ENCODE results near the gene MYO1F. TPM values are rescaled to one million over a fixed set of nuclear protein-coding genes. Genes with fewer than 3 reads are reported as not detected.
A peak's percentile ranks its signal among the peaks of the same experiment; 100 is the strongest.

MYO1F gene
- total and polyA plus RNA-seq, 2 donors from 2014 or later: 1.7 to 35.8 TPM

DNA sequence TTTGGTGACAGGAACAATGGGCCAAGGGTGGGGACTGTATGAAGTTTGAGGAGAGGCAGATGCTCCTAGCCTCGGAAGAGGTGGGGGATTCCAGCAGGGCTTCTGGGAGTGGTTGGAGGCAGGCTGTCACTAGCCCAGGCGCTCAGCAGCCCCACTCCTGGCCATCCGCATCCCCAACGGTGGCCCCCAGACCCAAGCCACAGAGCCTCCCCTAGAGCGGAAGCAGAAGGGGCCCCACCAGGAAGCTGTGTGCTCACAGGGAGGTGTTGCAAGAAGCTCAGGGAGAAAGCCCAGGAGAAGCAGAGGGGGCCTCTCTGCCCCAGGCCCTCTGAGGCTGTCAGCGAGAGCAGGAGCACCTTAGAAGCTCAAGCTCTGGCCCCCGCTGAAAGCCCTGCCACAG lies 83.1 kb downstream of the MYO1F start:
- intact Hi-C loops (cut with DNase I): no loop called here
- no peak overlapping the region for H3K4me3 ChIP-seq (ENCODE audit: low read length in 3 of 3)
- DNase-seq (no peak), FAIRE-seq (no peak)
- TF ChIP-seq, protein P1, sequence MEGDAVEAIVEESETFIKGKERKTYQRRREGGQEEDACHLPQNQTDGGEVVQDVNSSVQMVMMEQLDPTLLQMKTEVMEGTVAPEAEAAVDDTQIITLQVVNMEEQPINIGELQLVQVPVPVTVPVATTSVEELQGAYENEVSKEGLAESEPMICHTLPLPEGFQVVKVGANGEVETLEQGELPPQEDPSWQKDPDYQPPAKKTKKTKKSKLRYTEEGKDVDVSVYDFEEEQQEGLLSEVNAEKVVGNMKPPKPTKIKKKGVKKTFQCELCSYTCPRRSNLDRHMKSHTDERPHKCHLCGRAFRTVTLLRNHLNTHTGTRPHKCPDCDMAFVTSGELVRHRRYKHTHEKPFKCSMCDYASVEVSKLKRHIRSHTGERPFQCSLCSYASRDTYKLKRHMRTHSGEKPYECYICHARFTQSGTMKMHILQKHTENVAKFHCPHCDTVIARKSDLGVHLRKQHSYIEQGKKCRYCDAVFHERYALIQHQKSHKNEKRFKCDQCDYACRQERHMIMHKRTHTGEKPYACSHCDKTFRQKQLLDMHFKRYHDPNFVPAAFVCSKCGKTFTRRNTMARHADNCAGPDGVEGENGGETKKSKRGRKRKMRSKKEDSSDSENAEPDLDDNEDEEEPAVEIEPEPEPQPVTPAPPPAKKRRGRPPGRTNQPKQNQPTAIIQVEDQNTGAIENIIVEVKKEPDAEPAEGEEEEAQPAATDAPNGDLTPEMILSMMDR (IDR thresholded peaks at IDR 0.05; ENCODE audit: borderline replicate concordance, extremely low read depth, insufficient read depth): no peak
- H3K9me3 ChIP-seq (ENCODE audit: control insufficient read depth in 2 of 3, insufficient read depth in 1 of 3, low read length in 3 of 3): no peaks in the 10 kb centered on the region
- no peaks in the 10 kb centered on the region for H3K4me1 ChIP-seq (ENCODE audit: control insufficient read depth in 2 of 3, insufficient read depth in 2 of 3, low read depth in 1 of 3, low read length in 3 of 3)
- no peaks in the 10 kb centered on the region for H3K36me3 ChIP-seq (ENCODE audit: control insufficient read depth in 2 of 3, insufficient read depth in 3 of 3, low read length in 3 of 3)
- no peak overlapping the region for H3K27ac ChIP-seq (ENCODE audit: low read depth in 2 of 2, low read length in 2 of 2)
- no peak overlapping the region for H3K9ac ChIP-seq (ENCODE audit: low read length in 3 of 3)
- H3K27me3 ChIP-seq (ENCODE audit: control insufficient read depth, insufficient read depth, low read length): no peaks in the 10 kb centered on the region

DNA sequence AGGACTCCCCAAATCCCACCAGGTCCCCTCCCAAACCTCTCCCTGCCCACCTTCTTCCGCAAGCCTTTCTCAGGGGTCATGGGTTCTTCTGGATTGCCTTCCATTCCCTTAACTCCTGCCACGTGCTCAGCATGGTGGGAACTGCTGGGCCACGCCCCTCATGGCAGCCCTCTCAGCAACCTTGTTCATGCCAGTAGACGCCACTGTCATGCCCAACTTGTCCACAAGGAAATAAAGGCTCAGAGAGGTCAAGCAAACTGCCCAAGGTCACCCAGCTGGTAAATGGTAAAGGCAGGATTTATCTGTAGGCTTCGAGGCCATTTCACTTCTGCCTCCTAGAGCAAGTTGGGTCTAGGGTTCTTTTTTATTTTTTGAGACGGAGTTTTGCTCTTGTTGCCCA lies 85.7 kb downstream of the MYO1F start:
- Histone ChIP-seq H3K27ac (ENCODE audit: low read depth in 2 of 2, low read length in 2 of 2) (no peak overlapping the region), H3K9me3 (ENCODE audit: control insufficient read depth in 2 of 3, insufficient read depth in 1 of 3, low read length in 3 of 3) (no peaks in the 10 kb centered on the region), H3K4me3 (ENCODE audit: low read length in 3 of 3) (no peak overlapping the region), H3K9ac (ENCODE audit: low read length in 3 of 3) (no peak overlapping the region), H3K4me1 (ENCODE audit: control insufficient read depth in 2 of 3, insufficient read depth in 2 of 3, low read depth in 1 of 3, low read length in 3 of 3) (no peaks in the 10 kb centered on the region), H3K27me3 (ENCODE audit: control insufficient read depth, insufficient read depth, low read length) (no peaks in the 10 kb centered on the region), H3K36me3 (ENCODE audit: control insufficient read depth in 2 of 3, insufficient read depth in 3 of 3, low read length in 3 of 3) (peaks cover 7 to 21% (median 19%) of the 10 kb centered on the region in 3 donors)
- TF ChIP-seq, protein P1 (IDR thresholded peaks at IDR 0.05; ENCODE audit: borderline replicate concordance, extremely low read depth, insufficient read depth): no peak
- FAIRE-seq: no peak
- DNase-seq: peak in 1 of 5 donors; percentile 38
- intact Hi-C loops (cut with DNase I): no loop called here

DNA sequence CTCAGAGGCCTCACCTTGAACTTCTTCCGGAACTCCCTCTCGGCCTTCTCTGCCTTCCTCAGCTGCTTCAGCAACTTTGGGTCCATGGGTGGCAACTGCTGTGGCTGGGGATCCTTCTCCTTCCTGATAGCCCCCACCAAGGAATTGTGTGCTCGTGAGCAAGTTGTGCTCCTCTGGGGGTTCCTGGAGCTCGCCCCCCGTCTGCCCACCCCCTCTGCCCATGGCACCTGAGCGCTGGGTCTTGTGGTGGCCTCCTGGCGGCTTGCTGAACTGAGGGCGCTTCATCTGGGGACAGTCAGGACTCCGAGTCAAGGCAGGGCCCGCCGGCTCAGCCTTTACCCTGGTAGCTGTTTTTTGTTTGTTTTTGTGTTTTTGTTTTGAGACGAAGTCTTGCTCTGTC lies 86.4 kb downstream of the MYO1F start:
- H3K4me1 ChIP-seq (ENCODE audit: control insufficient read depth in 2 of 3, insufficient read depth in 2 of 3, low read depth in 1 of 3, low read length in 3 of 3): no peaks in the 10 kb centered on the region
- no peak overlapping the region for H3K9ac ChIP-seq (ENCODE audit: low read length in 3 of 3)
- no peak overlapping the region for H3K27ac ChIP-seq (ENCODE audit: low read depth in 2 of 2, low read length in 2 of 2)
- no peak overlapping the region for H3K4me3 ChIP-seq (ENCODE audit: low read length in 3 of 3)
- H3K9me3 ChIP-seq (ENCODE audit: control insufficient read depth in 2 of 3, insufficient read depth in 1 of 3, low read length in 3 of 3): no peaks in the 10 kb centered on the region
- H3K36me3 ChIP-seq (ENCODE audit: control insufficient read depth in 2 of 3, insufficient read depth in 3 of 3, low read length in 3 of 3): peaks cover 11 to 27% (median 26%) of the 10 kb centered on the region in 3 donors
- intact Hi-C loops (cut with DNase I): no loop called here
- TF ChIP-seq, protein P1 (IDR thresholded peaks at IDR 0.05; ENCODE audit: borderline replicate concordance, extremely low read depth, insufficient read depth): no peak
- H3K27me3 ChIP-seq (ENCODE audit: control insufficient read depth, insufficient read depth, low read length): no peaks in the 10 kb centered on the region
- FAIRE-seq (no peak), DNase-seq (peak in 1 of 5 donors; percentile 57)

DNA sequence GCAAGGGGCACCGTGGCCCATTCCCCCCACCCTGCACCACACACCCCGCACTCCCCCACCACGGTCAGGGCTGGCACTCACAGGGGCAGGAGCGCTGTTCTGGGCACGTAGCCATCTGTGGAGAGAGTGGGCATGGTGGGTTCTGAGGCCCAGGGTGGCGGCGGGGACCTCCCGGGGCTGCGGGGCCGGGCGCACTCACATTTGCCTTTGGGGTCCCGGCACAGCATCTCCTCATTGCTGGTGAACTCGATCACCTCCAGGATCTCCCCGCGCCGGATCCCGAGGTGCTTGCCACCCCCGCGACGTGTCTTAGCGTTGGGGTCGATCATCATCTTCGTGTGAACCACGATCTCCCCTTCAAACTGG lies 86.9 kb downstream of the MYO1F start:
- TF ChIP-seq, protein P1 (IDR thresholded peaks at IDR 0.05; ENCODE audit: borderline replicate concordance, extremely low read depth, insufficient read depth): no peak
- no peak overlapping the region for H3K9ac ChIP-seq (ENCODE audit: low read length in 3 of 3)
- intact Hi-C loops (cut with DNase I): no loop called here
- H3K36me3 ChIP-seq (ENCODE audit: control insufficient read depth in 2 of 3, insufficient read depth in 3 of 3, low read length in 3 of 3): peaks cover 11 to 32% (median 31%) of the 10 kb centered on the region in 3 donors
- H3K4me1 ChIP-seq (ENCODE audit: control insufficient read depth in 2 of 3, insufficient read depth in 2 of 3, low read depth in 1 of 3, low read length in 3 of 3): no peaks in the 10 kb centered on the region
- DNase-seq (peak in 1 of 5 donors; percentile 73), FAIRE-seq (no peak)
- no peak overlapping the region for H3K4me3 ChIP-seq (ENCODE audit: low read length in 3 of 3)
- no peak overlapping the region for H3K27ac ChIP-seq (ENCODE audit: low read depth in 2 of 2, low read length in 2 of 2)
- H3K27me3 ChIP-seq (ENCODE audit: control insufficient read depth, insufficient read depth, low read length): no peaks in the 10 kb centered on the region
- H3K9me3 ChIP-seq (ENCODE audit: control insufficient read depth in 2 of 3, insufficient read depth in 1 of 3, low read length in 3 of 3): no peaks in the 10 kb centered on the region
